Measurements from ENCODE around the gene TLR1.

- TF ChIP-seq CTCF (IDR thresholded peaks at IDR 0.05) = no peak
- no peak for TF ChIP-seq POLR2A (IDR thresholded peaks at IDR 0.05)
- TF ChIP-seq POLR2AphosphoS5 (IDR thresholded peaks at IDR 0.05) = no peak
Measured at GRCh38 chr4:38769857-38770256, 34.7 kb downstream of the TLR1 start.
